HL-60/S4 (cell line): ENCODE results near the gene EPSTI1.
"Not testable (repeated sequence)": the region's sequence is repeated elsewhere in the genome, so short reads cannot be mapped to it uniquely, and the experiment has no call there.

Experiments used
- in situ Hi-C: fragments of 300-500 bp; cut with MboI; formaldehyde crosslinking; loops from 2 replicates; pipeline ENCODE4 v1.14.3; 2022; ENCODE audit warnings: low sequenced_read_pairs

Gene EPSTI1

DNA sequence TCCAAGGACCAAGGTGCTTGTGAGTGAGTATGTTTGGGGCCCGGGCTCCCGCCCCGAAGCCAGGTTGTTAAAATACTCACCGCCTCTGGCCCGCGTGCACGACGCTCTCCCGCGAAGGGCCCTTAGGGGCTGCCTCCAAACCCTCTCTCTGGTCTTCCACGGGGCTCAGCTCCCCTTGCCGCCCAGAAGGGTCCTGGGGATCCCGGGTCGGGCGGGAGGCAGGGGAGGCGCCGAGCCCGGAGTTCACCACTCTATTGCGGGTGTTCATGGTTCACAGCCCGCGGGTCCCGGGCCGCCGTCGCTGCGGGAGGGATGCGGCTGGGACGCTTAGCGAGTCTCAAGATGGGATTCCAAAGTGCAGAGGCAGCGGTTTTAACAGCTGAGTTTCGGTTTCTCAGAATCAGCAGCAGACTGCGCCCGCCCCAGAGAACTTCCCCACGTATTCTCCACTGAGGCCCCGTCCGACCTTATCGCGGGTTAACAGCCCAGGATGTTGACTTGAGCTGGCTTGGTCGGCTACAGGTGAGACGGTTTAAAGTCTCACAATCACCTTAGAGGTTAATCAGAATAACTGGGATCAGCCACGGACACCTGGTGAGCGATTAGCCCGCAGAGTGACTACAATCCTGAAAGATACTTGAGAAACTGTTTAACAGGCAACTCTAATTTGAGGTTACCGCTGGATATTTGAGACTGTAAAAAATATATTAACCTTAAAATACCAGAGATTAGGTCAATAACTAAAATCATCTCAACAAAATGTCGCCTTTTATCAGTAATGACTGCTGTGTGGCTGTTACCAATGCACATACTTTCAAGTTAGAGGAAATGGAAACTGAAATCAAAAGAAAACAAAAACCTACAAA lies at the start of gene EPSTI1:
TSS of gene EPSTI1 (minus strand) at position 344 of the 866 bp plus-strand sequence. CDS start at position 268, 76 bp downstream.
- in situ Hi-C loops: no loop called here

GRCh38 chr13:43041369-43041921 lies 49.4 kb upstream of the EPSTI1 start:
- in situ Hi-C loops: no loop called here

- in situ Hi-C loops: not testable (repeated sequence)
Measured at GRCh38 chr13:43040581-43041368, 48.7 kb upstream of the EPSTI1 start.

DNA sequence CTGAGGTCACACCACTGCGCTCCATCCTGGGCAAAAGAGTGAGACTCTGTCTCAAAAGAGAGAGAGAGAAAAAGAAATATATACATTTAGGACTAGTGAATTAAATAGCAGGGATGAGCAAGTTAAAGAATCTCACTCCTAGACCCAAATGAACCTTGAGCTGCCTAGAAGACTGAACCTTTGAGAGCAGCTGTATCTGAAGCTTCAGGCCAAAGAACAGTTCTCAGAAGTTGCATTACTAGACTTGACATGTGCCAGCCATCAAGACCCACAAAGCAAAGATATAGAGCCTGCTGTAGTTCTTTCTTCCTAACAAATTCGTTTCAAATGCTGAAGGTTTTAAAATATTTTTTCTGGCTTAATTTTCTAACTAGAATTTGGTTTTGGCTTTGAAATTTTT lies 47.9 kb upstream of the EPSTI1 start:
- in situ Hi-C loops: no loop called here

DNA sequence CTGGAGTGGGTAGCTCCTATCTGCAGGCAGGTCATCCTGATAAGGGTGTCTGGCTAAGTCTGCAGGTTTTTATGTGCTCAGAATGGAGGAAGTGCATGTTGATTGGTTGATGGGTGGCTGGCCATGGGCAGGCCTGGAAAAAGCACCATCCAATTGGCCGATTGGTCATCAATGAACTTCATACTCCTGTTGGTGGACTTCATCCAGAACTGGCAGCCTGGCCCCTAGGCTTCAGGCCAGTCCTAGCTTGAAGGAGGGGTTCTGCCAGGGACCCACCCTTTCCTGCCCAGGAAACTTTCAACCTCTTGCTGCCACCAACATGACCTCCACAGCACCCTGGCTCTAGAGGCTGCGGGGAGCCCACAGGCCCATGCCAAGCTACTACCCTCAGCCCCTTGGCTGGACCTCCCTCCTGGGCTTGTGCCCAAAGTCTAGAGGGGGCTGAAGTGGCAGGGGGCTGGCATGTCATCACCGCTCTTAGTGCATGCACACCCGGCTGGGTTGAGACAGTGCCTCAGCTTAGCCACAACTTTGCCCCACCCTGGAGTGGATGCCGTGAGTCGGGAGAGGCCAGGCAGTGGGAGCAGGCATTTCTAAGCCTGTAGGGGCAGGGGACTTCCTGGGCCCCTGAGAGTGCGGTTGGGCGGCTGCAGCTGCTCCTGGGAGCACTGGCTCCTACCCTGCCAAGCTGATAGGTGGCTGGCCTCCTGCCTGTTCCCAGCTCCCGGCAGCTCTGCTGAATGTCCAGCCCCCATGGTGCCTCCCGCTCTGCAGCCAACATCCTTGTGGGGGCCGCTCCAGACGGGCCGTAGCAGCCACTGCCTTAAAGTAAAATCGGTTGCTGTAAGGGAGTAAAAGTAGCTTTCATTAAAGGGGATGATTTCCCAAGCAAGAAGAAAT lies 44.6 kb upstream of the EPSTI1 start:
- in situ Hi-C loops: no loop called here

DNA sequence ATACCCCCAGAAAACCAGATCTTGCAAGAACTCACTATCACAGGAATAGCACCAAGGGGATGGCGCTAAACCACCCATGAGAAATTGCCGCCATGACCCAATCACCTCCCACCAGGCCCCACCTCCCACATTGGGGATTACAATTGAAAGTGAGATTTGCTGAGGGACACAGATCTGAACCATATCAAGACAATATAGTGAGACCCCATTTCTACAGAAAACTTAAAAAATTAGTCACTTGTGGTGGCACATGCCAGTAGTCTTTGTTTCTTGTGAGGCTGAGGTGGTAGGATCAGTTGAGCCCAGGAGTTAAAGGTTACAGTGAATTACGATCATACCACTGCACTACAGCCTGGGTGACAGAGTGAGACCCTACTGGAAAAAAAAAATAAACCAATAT lies 41.0 kb upstream of the EPSTI1 start:
- in situ Hi-C loops: no loop called here

GRCh38 chr13:43031881-43032280 lies 39.8 kb upstream of the EPSTI1 start:
- in situ Hi-C loops: no loop called here

- in situ Hi-C loops: no loop called here
Measured at GRCh38 chr13:43030548-43030947, 38.5 kb upstream of the EPSTI1 start.

GRCh38 chr13:43026262-43026661 lies 34.2 kb upstream of the EPSTI1 start:
- in situ Hi-C loops: no loop called here

GRCh38 chr13:43023289-43023963 lies 31.4 kb upstream of the EPSTI1 start, which contains the start of gene DNAJC15:
Gene DNAJC15 (plus strand): TSS chr13:43023586. CDS start chr13:43023627, 41 bp downstream.
- in situ Hi-C loops: no loop called here

DNA sequence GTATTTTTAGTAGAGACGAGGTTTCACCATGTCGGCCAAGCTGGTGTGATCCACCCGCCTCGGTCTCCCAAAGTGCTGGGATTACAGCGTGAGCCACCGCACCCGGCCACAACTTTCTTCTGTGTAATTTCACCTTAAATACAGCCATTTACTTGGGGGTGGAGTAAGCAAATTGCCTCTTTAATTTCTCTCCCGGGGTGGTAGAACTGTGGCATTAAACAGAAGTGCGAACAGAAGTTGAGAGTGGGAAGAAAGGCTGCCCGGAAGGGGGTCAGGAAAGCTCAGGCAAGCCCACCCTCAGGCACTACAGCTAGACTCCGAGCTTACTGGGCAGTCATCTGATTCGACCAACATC lies 30.9 kb upstream of the EPSTI1 start:
- in situ Hi-C loops: no loop called here

GRCh38 chr13:43021926-43022670 lies 30.1 kb upstream of the EPSTI1 start:
- in situ Hi-C loops: no loop called here

DNA sequence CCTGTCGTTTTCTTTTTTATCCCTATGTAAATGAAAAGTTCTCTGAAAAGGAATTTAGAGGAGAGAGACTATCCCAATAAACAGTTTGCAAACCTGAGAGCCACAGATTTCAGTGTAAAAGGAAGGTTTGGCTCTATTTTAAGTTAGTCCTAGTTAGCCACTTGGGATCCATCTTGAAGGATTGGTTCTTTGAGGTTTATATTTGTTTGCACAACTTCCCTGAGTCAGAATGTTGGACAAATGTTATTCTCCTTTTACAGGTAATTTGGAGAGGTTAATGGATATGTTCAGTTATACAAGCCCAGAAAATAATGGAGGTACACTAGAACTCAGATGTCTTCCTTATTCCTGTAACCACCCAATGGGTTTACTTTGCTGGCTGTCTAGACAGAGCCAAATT lies 28.8 kb upstream of the EPSTI1 start:
- in situ Hi-C loops: no loop called here

DNA sequence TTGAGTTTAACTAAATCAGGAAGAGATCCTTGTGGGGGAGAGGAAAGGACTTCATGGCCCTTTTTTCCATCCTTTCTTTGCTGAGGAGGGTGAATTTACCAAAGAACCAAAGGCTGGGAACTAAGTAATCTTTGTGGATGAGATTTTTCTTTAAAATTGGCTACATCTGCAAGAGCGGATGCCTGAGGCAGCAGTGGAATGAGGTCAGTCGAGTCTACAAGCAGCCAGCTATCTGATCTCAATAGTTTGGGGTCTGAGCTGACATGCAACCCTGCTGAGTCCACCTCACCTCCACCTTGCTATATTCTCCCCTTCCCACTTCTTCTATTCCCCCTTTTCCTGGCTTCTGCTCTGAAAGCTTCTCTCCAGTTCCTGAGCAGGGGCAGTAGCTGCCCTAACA lies 27.8 kb upstream of the EPSTI1 start:
- in situ Hi-C loops: no loop called here

DNA sequence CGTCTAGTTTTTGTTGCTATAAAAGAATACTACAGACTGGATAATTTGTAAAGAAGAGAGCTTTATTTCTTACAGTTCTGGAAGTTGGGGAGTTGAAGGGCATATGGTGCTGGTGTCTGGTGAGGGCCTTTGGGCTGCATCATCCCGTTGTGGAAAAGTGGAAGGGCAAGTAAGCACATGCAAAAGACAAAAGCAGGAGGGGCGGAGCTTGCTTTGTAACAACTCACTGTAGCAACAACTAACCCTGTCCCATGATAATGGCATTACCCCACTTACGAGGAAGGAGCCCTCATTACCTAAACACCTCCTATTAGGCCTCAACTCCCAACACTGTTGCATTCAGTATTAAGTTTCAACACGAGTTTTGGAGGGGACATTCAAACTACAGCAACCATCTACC lies 24.2 kb upstream of the EPSTI1 start:
- in situ Hi-C loops: no loop called here

- in situ Hi-C loops: no loop called here
Measured at GRCh38 chr13:43014162-43014561, 22.1 kb upstream of the EPSTI1 start.

- in situ Hi-C loops: no loop called here
Measured at GRCh38 chr13:43009506-43009905, 17.5 kb upstream of the EPSTI1 start.

- in situ Hi-C loops: no loop called here
Measured at GRCh38 chr13:43008596-43008995, 16.6 kb upstream of the EPSTI1 start.

DNA sequence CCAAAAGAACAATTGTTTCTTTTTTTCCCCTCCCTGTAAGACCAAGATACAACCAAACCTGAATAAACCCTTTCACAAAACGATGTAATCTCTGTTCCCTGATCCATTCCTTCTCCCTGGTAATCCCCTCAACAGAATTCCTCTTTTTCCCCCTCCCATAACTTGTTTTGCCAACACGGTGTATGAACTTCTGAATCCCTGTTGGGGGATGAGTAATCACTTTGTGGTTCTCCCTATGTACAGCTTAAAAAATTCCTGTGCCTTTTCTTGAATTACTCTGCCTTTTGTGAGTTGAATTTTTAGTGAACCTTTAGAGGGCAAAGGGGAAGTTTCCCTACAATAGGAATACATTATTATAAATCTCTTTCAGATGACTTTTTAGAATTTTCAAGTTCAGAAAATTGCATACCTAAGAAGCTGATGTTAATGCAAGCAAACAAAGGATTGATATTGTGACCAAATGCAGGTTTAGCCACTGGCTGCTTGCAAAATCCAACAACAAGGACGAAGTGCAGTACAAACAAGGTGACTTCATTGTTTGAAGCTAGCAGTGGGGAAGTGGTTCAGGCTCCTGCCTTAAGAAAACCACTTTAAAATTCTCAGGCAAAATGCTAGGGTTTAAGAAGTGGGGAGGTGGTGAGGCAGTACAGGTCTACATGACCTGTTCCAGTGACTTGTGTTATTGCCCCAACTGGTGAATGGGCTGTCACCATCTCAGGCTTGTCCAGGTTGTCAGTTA lies 15.0 kb upstream of the EPSTI1 start:
- in situ Hi-C loops: no loop called here
